Measurements from ENCODE around the gene TRIM71.

The TRIM71 gene

DNA sequence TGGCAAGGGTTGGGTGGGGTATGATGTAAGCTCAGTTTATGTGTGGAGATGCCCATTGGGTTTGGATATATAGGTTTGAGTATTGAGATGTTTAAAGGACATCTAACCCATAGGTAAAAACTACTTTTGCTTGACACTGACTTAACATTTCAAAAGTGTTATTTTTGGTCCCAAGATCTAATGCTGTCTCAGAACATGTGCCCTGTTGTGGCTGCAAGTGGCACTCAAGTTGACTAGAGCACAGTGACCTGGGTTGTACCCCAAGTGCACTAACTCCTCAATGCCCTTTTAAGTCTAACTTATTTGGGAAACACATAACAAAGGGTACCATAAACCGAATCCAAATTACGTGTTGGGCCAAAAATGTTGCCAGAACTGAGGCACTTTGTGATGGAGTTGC, 77.2 kb downstream of the TRIM71 start:
- H3K4me3 ChIP-seq (replicated peaks; ENCODE audit: low read depth, low read length): no peak overlapping the region
- no peak for DNase-seq (ENCODE audit: extremely low read depth, low read depth)
- TF ChIP-seq, protein P1, sequence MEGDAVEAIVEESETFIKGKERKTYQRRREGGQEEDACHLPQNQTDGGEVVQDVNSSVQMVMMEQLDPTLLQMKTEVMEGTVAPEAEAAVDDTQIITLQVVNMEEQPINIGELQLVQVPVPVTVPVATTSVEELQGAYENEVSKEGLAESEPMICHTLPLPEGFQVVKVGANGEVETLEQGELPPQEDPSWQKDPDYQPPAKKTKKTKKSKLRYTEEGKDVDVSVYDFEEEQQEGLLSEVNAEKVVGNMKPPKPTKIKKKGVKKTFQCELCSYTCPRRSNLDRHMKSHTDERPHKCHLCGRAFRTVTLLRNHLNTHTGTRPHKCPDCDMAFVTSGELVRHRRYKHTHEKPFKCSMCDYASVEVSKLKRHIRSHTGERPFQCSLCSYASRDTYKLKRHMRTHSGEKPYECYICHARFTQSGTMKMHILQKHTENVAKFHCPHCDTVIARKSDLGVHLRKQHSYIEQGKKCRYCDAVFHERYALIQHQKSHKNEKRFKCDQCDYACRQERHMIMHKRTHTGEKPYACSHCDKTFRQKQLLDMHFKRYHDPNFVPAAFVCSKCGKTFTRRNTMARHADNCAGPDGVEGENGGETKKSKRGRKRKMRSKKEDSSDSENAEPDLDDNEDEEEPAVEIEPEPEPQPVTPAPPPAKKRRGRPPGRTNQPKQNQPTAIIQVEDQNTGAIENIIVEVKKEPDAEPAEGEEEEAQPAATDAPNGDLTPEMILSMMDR (IDR thresholded peaks at IDR 0.05; ENCODE audit: low read depth, low read length, missing control alignments): no peak

DNA sequence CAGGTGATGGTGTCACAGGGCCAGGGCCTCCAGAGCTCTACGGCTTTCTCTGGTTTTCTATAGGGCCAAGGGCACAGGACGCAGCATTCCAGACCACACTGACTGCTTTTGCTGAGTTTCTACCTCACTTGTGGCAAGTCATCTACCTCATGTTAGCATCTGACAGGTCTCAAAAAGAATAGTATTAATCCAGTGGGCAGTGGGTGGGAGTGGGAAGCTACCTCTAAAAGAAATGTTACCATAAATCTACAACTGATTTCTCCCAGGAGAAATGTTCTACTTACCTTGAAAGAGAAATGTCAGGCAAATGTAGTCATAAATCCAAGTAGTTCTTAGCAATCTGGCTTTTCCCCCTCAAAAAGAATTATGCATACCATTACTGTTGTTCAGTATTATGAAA, 77.9 kb downstream of the TRIM71 start:
- no peak overlapping the region for H3K4me3 ChIP-seq (replicated peaks; ENCODE audit: low read depth, low read length)
- DNase-seq (ENCODE audit: extremely low read depth, low read depth): no peak
- TF ChIP-seq, protein P1 (IDR thresholded peaks at IDR 0.05; ENCODE audit: low read depth, low read length, missing control alignments): no peak

DNA sequence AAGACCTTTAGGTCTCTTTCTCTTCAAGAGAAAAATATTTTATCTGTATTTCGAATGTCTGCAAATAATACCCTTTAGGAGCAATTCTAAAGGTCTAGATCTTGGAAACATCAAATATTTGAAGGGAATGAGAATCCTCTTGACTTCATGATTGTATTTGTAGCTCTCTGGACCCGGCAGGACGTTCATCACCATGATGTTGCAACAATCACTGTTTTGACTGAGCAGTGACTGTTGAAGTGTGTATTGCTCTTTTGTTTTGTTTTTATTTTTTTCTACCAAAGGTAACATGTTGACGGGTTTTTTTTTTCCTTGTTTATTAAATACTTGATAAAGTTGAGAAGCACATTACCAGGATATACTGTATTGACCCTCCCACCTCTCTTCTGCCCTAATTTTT, 78.3 kb downstream of the TRIM71 start:
- TF ChIP-seq, protein P1 (IDR thresholded peaks at IDR 0.05; ENCODE audit: low read depth, low read length, missing control alignments): no peak
- no peak overlapping the region for H3K4me3 ChIP-seq (replicated peaks; ENCODE audit: low read depth, low read length)
- no peak for DNase-seq (ENCODE audit: extremely low read depth, low read depth)

DNA sequence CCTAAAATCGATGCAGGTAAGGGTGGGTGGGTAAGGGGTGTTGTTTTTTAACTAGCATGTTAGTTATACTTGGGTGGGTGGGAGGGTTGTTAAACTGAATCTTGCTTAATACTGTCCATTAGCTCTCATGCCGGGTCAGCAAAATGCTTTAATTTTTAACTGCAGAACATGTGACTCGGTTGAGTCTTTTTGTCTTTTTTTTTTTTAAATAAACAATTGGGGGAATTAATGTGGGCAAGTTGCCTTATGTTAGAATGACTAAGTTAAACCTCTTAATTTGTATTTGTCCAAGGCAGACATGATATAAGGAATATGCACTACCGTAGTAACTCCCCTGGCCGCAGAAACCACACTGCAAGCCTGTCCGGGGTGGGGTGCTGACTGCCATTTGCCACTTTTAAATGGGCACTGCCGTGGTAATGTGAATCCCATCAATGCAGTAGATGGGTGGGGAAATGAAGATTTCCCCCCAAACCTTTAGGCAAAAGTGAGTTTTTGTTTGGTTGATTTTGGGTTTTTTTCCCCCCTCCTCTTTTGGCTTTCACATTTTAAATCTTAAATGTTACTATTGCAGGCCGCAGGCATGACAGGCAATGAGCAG, 79.3 kb downstream of the TRIM71 start:
- H3K4me3 ChIP-seq (replicated peaks; ENCODE audit: low read depth, low read length): no peak overlapping the region
- no peak for DNase-seq (ENCODE audit: extremely low read depth, low read depth)
- TF ChIP-seq, protein P1 (IDR thresholded peaks at IDR 0.05; ENCODE audit: low read depth, low read length, missing control alignments): no peak

DNA sequence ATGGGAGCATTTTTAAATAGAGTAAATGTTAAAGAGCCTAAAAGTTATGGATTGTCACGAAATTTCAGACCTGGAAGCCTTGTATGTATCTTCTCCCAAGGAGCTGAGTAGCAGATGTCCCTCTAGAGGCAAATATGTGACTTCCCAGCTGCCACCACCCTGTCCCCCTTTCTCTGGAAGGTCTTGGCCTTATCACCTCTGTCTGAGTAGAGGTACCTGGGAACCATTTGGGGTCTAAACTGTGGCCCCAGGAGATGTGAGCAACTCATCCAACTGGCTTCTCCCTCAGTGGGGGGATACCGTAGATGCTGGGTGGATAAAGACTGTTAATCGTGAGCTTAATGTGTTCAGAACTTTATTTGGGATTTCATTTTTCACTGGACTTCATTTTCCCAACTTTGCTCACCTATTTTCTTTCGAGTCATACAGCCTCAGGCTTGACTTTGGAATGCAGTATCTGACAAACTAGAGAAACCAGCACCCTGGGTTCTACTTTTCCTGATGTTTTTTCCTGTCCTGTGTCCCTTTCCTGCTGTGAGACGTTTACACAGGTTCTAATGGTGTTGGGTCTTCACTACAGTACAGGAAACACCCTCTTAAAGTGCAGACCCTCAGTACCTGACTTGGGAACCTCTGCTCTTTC, 80.3 kb downstream of the TRIM71 start:
- DNase-seq (ENCODE audit: extremely low read depth, low read depth): no peak
- H3K4me3 ChIP-seq (replicated peaks; ENCODE audit: low read depth, low read length): no peak overlapping the region
- TF ChIP-seq, protein P1 (IDR thresholded peaks at IDR 0.05; ENCODE audit: low read depth, low read length, missing control alignments): no peak

DNA sequence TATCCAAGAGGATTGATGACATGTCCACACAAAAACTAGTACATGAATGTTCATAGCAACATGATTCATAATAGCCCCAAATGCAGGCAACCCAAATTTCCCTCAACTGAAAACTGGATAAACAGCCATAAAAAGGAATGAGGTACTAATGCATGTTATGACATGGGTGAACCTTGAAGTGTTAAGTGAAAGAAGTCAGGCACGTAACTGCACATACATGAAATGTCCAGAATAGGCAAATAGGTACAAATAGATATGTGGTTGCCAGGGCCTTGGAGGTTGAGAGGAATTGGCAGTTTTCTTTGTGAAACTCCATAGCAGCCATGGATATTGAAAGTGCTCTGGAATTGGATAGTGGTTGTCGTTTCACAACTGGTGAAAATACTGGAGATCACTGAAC, 81.5 kb downstream of the TRIM71 start:
- DNase-seq (ENCODE audit: extremely low read depth, low read depth): no peak
- no peak overlapping the region for H3K4me3 ChIP-seq (replicated peaks; ENCODE audit: low read depth, low read length)
- TF ChIP-seq, protein P1 (IDR thresholded peaks at IDR 0.05; ENCODE audit: low read depth, low read length, missing control alignments): no peak
